WERI-Rb-1 (cell line): Measurements from ENCODE around the gene DGKQ.

Experiments
- DNase-seq: peaks from one replicate; pipeline ENCODE4 v3.0.0-alpha.2; 2020
- H3K27ac ChIP-seq: fragments of 250-450 bp; sonication (Bioruptor Pico); 2 replicates; pipeline ENCODE4 v1.5.1; 2020; ENCODE audit warnings: mild to moderate bottlenecking, moderate library complexity
- H3K27me3 ChIP-seq: fragments of 250-450 bp; sonication (Bioruptor Pico); 2 replicates; pipeline ENCODE4 v1.5.1; 2021; ENCODE audit warnings: mild to moderate bottlenecking, low read depth, moderate library complexity; ENCODE audit not compliant: insufficient read depth, severe bottlenecking
- H3K36me3 ChIP-seq: fragments of 250-450 bp; sonication (Bioruptor Pico); 2 replicates; pipeline ENCODE4 v1.5.1; 2020; ENCODE audit warnings: mild to moderate bottlenecking, moderate library complexity
- H3K4me3 ChIP-seq: 2 replicates; pipeline ENCODE4 v1.5.1; 2011; ENCODE audit warnings: low read depth, mild to moderate bottlenecking, control low read depth, low read length
- H3K9me3 ChIP-seq: fragments of 250-450 bp; sonication (Bioruptor Pico); 2 replicates; pipeline ENCODE4 v1.5.1; 2021; ENCODE audit warnings: mild to moderate bottlenecking, moderate library complexity; ENCODE audit not compliant: severe bottlenecking
- CTCF ChIP-seq: IDR thresholded peaks from 2 replicates; pipeline ENCODE4 v1.5.1; 2011; ENCODE audit warnings: low read depth, mild to moderate bottlenecking, control low read depth, inconsistent platforms, low read length

DGKQ gene

GRCh38 chr4:955161-955921 lies 18.0 kb downstream of the DGKQ start:
- H3K4me3 ChIP-seq, result no peak overlapping the region
- H3K27ac ChIP-seq, result no peak overlapping the region
- no peaks in the 10 kb centered on the region for H3K9me3 ChIP-seq
- peaks cover 10% of the 10 kb centered on the region for H3K36me3 ChIP-seq
- no peaks in the 10 kb centered on the region for H3K27me3 ChIP-seq
- TF ChIP-seq CTCF, result no peak
- DNase-seq, result no peak

- Histone ChIP-seq H3K9me3 (no peaks in the 10 kb centered on the region), H3K27ac (no peak overlapping the region), H3K27me3 (no peaks in the 10 kb centered on the region), H3K36me3 (peaks cover 10% of the 10 kb centered on the region), H3K4me3 (no peak overlapping the region)
- no peak for TF ChIP-seq CTCF
- DNase-seq, result no peak
Observed at GRCh38 chr4:954211-955020, 19.0 kb downstream of the DGKQ start.

GRCh38 chr4:953574-953915 lies 19.8 kb downstream of the DGKQ start:
- Histone ChIP-seq H3K4me3 (no peak overlapping the region), H3K36me3 (peaks cover 10% of the 10 kb centered on the region), H3K27ac (no peak overlapping the region), H3K9me3 (no peaks in the 10 kb centered on the region), H3K27me3 (no peaks in the 10 kb centered on the region)
- no peak for DNase-seq
- TF ChIP-seq CTCF, result no peak

- Histone ChIP-seq H3K27me3 (no peaks in the 10 kb centered on the region), H3K36me3 (peaks cover 10% of the 10 kb centered on the region), H3K4me3 (no peak overlapping the region), H3K9me3 (no peaks in the 10 kb centered on the region), H3K27ac (no peak overlapping the region)
- no peak for TF ChIP-seq CTCF
- DNase-seq, result no peak
Observed at GRCh38 chr4:952881-953573, 20.3 kb downstream of the DGKQ start.

GRCh38 chr4:951594-952468 lies 21.5 kb downstream of the DGKQ start:
- Histone ChIP-seq H3K36me3 (peaks cover 10% of the 10 kb centered on the region), H3K27ac (no peak overlapping the region), H3K4me3 (no peak overlapping the region), H3K9me3 (no peaks in the 10 kb centered on the region), H3K27me3 (no peaks in the 10 kb centered on the region)
- DNase-seq, result no peak
- no peak for TF ChIP-seq CTCF
